ENCODE data around the gene GAPVD1.

DNA sequence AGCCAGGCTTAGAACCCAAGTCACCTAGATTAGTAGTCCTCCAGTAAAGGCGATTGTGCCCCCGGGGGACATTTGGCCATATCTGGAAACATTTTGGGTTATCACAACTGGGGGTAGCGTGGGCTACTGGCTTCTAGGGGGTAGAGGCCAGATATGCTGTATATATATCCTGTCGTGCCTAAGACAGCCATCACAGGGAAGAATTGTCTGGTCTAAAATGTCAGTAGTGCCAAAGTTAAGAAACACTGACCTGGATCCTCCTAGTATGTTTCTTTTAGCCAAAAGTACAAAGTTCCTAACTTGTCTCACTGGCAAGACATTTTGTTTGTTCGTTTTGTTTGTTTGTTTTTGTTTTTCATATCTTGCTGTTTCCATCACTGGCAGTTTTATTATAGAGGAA lies 47.4 kb upstream of the GAPVD1 start:
- TF ChIP-seq, protein P1, sequence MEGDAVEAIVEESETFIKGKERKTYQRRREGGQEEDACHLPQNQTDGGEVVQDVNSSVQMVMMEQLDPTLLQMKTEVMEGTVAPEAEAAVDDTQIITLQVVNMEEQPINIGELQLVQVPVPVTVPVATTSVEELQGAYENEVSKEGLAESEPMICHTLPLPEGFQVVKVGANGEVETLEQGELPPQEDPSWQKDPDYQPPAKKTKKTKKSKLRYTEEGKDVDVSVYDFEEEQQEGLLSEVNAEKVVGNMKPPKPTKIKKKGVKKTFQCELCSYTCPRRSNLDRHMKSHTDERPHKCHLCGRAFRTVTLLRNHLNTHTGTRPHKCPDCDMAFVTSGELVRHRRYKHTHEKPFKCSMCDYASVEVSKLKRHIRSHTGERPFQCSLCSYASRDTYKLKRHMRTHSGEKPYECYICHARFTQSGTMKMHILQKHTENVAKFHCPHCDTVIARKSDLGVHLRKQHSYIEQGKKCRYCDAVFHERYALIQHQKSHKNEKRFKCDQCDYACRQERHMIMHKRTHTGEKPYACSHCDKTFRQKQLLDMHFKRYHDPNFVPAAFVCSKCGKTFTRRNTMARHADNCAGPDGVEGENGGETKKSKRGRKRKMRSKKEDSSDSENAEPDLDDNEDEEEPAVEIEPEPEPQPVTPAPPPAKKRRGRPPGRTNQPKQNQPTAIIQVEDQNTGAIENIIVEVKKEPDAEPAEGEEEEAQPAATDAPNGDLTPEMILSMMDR (IDR thresholded peaks at IDR 0.05) = no peak
- no peak for TF ChIP-seq POLR2A (IDR thresholded peaks at IDR 0.05)

Measured in lower leg skin (tissue), 3 donors.